Measurements from ENCODE around the gene BNIP3. TPM values are rescaled to one million over a fixed set of nuclear protein-coding genes. Genes with fewer than 3 reads are reported as not detected.

The BNIP3 gene
- total and polyA plus RNA-seq, 2 of the 13 experiments (the other 11 are each of a cell fraction or from before 2014, with no cell fraction given) = 73.7 to 223 TPM

DNA sequence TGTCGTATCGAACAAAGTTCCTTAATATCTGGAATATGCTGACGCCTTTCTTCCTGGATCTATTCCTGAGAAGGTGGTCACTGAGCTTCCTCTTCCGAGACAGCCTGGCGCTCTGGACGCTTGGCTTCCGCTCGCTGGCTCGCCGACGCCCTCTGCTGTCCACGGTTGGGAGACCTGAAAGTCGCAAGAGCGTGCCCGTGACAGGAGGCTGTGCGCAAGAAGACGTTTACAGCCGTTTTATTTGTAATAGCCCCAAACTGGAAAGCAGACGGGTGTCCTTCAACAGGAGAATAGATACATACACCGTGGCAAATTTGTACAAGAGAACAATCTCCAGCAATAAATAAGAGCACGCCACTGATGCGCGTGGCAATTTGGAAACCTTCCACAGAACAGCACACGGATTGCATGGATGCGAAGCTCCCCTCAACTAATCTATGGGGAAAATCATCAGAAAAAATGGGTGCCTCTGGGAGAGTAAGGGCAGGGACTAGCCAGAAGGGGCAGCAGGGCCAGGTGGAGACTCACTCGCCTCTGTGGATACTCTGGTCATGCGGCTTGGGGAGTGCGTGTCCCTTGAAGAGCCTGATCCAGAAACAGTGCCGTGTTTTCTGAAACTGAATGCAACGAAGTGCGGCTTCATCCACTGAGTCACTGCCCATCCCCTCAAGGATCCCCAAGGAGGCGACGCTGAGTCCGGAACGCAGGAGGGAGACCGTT, 41.5 kb upstream of the BNIP3 start (continued):
- TF ChIP-seq, protein P1, sequence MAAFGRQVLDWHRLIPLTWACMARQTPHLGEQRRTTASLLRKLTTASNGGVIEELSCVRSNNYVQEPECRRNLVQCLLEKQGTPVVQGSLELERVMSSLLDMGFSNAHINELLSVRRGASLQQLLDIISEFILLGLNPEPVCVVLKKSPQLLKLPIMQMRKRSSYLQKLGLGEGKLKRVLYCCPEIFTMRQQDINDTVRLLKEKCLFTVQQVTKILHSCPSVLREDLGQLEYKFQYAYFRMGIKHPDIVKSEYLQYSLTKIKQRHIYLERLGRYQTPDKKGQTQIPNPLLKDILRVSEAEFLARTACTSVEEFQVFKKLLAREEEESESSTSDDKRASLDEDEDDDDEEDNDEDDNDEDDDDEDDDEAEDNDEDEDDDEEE (CRISPR knock-in tag; IDR thresholded peaks at IDR 0.05) = 0 out of 2 replicates have a peak, but pooled peaks have one; percentile 61
- no peak for TF ChIP-seq SNAI1 (CRISPR knock-in tag; IDR thresholded peaks at IDR 0.05; ENCODE audit: borderline replicate concordance)
- no peak for TF ChIP-seq ZFP1 (CRISPR knock-in tag; IDR thresholded peaks at IDR 0.05)
- TF ChIP-seq, protein P2, sequence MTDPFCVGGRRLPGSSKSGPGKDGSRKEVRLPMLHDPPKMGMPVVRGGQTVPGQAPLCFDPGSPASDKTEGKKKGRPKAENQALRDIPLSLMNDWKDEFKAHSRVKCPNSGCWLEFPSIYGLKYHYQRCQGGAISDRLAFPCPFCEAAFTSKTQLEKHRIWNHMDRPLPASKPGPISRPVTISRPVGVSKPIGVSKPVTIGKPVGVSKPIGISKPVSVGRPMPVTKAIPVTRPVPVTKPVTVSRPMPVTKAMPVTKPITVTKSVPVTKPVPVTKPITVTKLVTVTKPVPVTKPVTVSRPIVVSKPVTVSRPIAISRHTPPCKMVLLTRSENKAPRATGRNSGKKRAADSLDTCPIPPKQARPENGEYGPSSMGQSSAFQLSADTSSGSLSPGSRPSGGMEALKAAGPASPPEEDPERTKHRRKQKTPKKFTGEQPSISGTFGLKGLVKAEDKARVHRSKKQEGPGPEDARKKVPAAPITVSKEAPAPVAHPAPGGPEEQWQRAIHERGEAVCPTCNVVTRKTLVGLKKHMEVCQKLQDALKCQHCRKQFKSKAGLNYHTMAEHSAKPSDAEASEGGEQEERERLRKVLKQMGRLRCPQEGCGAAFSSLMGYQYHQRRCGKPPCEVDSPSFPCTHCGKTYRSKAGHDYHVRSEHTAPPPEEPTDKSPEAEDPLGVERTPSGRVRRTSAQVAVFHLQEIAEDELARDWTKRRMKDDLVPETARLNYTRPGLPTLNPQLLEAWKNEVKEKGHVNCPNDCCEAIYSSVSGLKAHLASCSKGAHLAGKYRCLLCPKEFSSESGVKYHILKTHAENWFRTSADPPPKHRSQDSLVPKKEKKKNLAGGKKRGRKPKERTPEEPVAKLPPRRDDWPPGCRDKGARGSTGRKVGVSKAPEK (CRISPR knock-in tag; IDR thresholded peaks at IDR 0.05; ENCODE audit: borderline replicate concordance) = no peak
- no peak for TF ChIP-seq ZNF605 (CRISPR knock-in tag; IDR thresholded peaks at IDR 0.05)
- peak; percentile 96 for TF ChIP-seq STAG1 (CRISPR knock-in tag; IDR thresholded peaks at IDR 0.05)
- TF ChIP-seq, protein P3, sequence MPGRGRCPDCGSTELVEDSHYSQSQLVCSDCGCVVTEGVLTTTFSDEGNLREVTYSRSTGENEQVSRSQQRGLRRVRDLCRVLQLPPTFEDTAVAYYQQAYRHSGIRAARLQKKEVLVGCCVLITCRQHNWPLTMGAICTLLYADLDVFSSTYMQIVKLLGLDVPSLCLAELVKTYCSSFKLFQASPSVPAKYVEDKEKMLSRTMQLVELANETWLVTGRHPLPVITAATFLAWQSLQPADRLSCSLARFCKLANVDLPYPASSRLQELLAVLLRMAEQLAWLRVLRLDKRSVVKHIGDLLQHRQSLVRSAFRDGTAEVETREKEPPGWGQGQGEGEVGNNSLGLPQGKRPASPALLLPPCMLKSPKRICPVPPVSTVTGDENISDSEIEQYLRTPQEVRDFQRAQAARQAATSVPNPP (CRISPR knock-in tag; IDR thresholded peaks at IDR 0.05) = no peak
- TF ChIP-seq HIVEP1 (CRISPR knock-in tag; IDR thresholded peaks at IDR 0.05) = no peak
- TF ChIP-seq, protein P4, sequence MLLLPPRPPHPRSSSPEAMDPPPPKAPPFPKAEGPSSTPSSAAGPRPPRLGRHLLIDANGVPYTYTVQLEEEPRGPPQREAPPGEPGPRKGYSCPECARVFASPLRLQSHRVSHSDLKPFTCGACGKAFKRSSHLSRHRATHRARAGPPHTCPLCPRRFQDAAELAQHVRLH (CRISPR knock-in tag; IDR thresholded peaks at IDR 0.05; ENCODE audit: borderline replicate concordance, low read depth) = peak; percentile 67; the same call in 1 of the 2 replicates
- TF ChIP-seq ERF (CRISPR knock-in tag; IDR thresholded peaks at IDR 0.05) = peak; percentile 88; the same call in 1 of the 2 replicates
- TF ChIP-seq, protein P5, sequence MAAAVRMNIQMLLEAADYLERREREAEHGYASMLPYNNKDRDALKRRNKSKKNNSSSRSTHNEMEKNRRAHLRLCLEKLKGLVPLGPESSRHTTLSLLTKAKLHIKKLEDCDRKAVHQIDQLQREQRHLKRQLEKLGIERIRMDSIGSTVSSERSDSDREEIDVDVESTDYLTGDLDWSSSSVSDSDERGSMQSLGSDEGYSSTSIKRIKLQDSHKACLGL (CRISPR knock-in tag; IDR thresholded peaks at IDR 0.05) = 0 out of 2 replicates have a peak, but pooled peaks have one; percentile 27
- TF ChIP-seq, protein P6, sequence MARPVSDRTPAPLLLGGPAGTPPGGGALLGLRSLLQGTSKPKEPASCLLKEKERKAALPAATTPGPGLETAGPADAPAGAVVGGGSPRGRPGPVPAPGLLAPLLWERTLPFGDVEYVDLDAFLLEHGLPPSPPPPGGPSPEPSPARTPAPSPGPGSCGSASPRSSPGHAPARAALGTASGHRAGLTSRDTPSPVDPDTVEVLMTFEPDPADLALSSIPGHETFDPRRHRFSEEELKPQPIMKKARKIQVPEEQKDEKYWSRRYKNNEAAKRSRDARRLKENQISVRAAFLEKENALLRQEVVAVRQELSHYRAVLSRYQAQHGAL (CRISPR knock-in tag; IDR thresholded peaks at IDR 0.05; ENCODE audit: not compliant biosample characterization) = no peak
- TF ChIP-seq FOXA3 (CRISPR knock-in tag; IDR thresholded peaks at IDR 0.05) = peak; percentile 29; the same call in 1 of the 2 replicates
- no peak for TF ChIP-seq SUZ12 (IDR thresholded peaks at IDR 0.05; ENCODE audit: low read depth, low read length)
- 0 out of 2 replicates have a peak, but pooled peaks have one; percentile 35 for TF ChIP-seq ZNF792 (CRISPR knock-in tag; IDR thresholded peaks at IDR 0.05)
- TF ChIP-seq, protein P7, sequence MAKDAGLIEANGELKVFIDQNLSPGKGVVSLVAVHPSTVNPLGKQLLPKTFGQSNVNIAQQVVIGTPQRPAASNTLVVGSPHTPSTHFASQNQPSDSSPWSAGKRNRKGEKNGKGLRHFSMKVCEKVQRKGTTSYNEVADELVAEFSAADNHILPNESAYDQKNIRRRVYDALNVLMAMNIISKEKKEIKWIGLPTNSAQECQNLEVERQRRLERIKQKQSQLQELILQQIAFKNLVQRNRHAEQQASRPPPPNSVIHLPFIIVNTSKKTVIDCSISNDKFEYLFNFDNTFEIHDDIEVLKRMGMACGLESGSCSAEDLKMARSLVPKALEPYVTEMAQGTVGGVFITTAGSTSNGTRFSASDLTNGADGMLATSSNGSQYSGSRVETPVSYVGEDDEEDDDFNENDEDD (CRISPR knock-in tag; IDR thresholded peaks at IDR 0.05; ENCODE audit: borderline replicate concordance) = peak; percentile 31; the same call in 1 of the 2 replicates
- no peak for TF ChIP-seq MYNN (CRISPR knock-in tag; IDR thresholded peaks at IDR 0.05; ENCODE audit: low read depth)
- TF ChIP-seq ATF7-NPFF (CRISPR knock-in tag; IDR thresholded peaks at IDR 0.05; ENCODE audit: low read depth) = peak; percentile 63; the same call in 1 of the 2 replicates
- no peak for TF ChIP-seq SOX6 (IDR thresholded peaks at IDR 0.05)
- peak; percentile 59 for TF ChIP-seq SOX6 (CRISPR knock-in tag; IDR thresholded peaks at IDR 0.05)
- no peak for TF ChIP-seq ZNF232 (CRISPR knock-in tag; IDR thresholded peaks at IDR 0.05; ENCODE audit: borderline replicate concordance)

Measured in HepG2 (cell line).